HepG2 (cell line): ENCODE results near the gene IMPDH2. TPM values are rescaled to one million over a fixed set of nuclear protein-coding genes. Genes with fewer than 3 reads are reported as not detected.

Source experiments
- ATAC-seq: fragments of 200-7000 bp; cut with Tn5 transposase; 3 replicates; pipeline ENCODE4 v1.9.1; 2020; ENCODE audit warnings: mild to moderate bottlenecking, moderate library complexity
- BruUV-seq: library from RNA; stranded (reverse); fragments of 400-500 nt; replicated peaks from 2 replicates; lab custom pipeline; 2021; lab: Mats Ljungman, UMichigan
- CTCF ChIA-PET: fragments of 300-600 bp; formaldehyde crosslinking; extraction: SDS; loops from one replicate; lab custom pipeline; 2021; ENCODE audit warnings: low total read pairs, inconsistent platforms, low intra/inter-chr PET ratio; lab: Yijun Ruan, JAX
- POLR2A ChIA-PET: fragments of 350-600 bp; sonication (Branson Sonifier 250); formaldehyde crosslinking; loops from one replicate; lab custom pipeline; 2020; ENCODE audit warnings: antibody characterized with exemption, inconsistent platforms; lab: Yijun Ruan, JAX
- DNase-seq: peaks from one replicate; pipeline ENCODE4 v3.0.0-alpha.2; 2015; ENCODE audit warnings: low spot score
- FAIRE-seq: peaks from 3 replicates; lab custom pipeline; 2011; peaks lifted over from hg19 to GRCh38; lab: Jason Lieb, UNC
- H2AFZ ChIP-seq: one replicate; pipeline ENCODE4 v1.6.1; 2011; ENCODE audit warnings: low read length, inconsistent platforms
- H3K27ac ChIP-seq: fragments of 300-600 bp; 3 replicates; pipeline ENCODE4 v1.8.0; 2011; ENCODE audit warnings: mixed run types, mild to moderate bottlenecking, mixed read lengths, low read length, inconsistent platforms; ENCODE audit not compliant: insufficient read depth; ENCODE audit errors: extremely low read length
- H3K27me3 ChIP-seq, 2 experiments: fragments of 200-600 bp in 1 of 2; 2 replicates in 1 of 2; 3 replicates in 1 of 2; pipeline versions ENCODE4 v1.6.0 to v1.8.0; 2011; ENCODE audit warnings: low read length in 2 of 2, mild to moderate bottlenecking in 2 of 2, moderate library complexity in 2 of 2, inconsistent platforms in 1 of 2; ENCODE audit not compliant: insufficient read depth in 2 of 2, control insufficient read depth in 1 of 2
- H3K36me3 ChIP-seq, 2 experiments: fragments of 200-600 bp in 1 of 2; replicated peaks in 1 of 2; 2 replicates in 1 of 2; 3 replicates in 1 of 2; pipeline versions ENCODE4 v1.5.1 to v1.8.0; 2011; ENCODE audit warnings: low read length in 2 of 2, inconsistent platforms in 1 of 2; ENCODE audit not compliant: insufficient read depth in 2 of 2, control insufficient read depth in 1 of 2
- H3K4me1 ChIP-seq: 2 replicates; pipeline ENCODE4 v1.5.1; 2012; ENCODE audit warnings: low read length, inconsistent platforms; ENCODE audit not compliant: insufficient read depth
- H3K4me2 ChIP-seq: 2 replicates; pipeline ENCODE4 v1.6.0; 2011; ENCODE audit warnings: low read depth, low read length, inconsistent platforms
- H3K4me3 ChIP-seq, 3 experiments: fragments of 200-600 bp in 1 of 3; sonication (generic), shearing (Covaris generic) in 1 of 3; replicated peaks in 1 of 3; 2 replicates each; pipeline ENCODE4 v1.5.1; 2011 to 2016; ENCODE audit warnings: low read length in 3 of 3, inconsistent platforms in 2 of 3, low read depth in 2 of 3, mild to moderate bottlenecking in 2 of 3, control low read depth in 1 of 3, mixed read lengths in 1 of 3; ENCODE audit not compliant: insufficient read depth in 1 of 3
- H3K79me2 ChIP-seq: one replicate; pipeline ENCODE4 v1.6.1; 2011; ENCODE audit warnings: low read length, inconsistent platforms; ENCODE audit not compliant: insufficient read depth
- H3K9ac ChIP-seq: 2 replicates; pipeline ENCODE4 v1.6.0; 2011; ENCODE audit warnings: mild to moderate bottlenecking, low read depth, low read length, inconsistent platforms; ENCODE audit not compliant: insufficient read depth
- H3K9me3 ChIP-seq: 2 replicates; pipeline ENCODE4 v1.5.1; 2012; ENCODE audit warnings: mild to moderate bottlenecking, low read length
- H4K20me1 ChIP-seq: 2 replicates; pipeline ENCODE4 v1.6.0; 2011; ENCODE audit warnings: inconsistent platforms, mild to moderate bottlenecking, low read length, moderate library complexity; ENCODE audit not compliant: insufficient read depth
- ADNP ChIP-seq: sonication (generic); formaldehyde crosslinking; IDR thresholded peaks from 2 replicates; pipeline ENCODE4 v1.4.0; 2020; ENCODE audit warnings: missing genetic modification reagents
- PATZ1 ChIP-seq: sonication (generic); formaldehyde crosslinking; IDR thresholded peaks from 2 replicates; pipeline ENCODE4 v1.4.0; 2020; ENCODE audit warnings: missing genetic modification reagents
- TCF12 ChIP-seq, 2 experiments: fragments of 450-650 bp in 1 of 2; sonication (generic) in 1 of 2; formaldehyde crosslinking in 1 of 2; IDR thresholded peaks; 2 replicates each; pipeline versions ENCODE4 v1.6.1 to v1.8.0; 2017 to 2022; ENCODE audit warnings: antibody characterized with exemption in 1 of 2, mild to moderate bottlenecking in 1 of 2, missing genetic modification reagents in 1 of 2, moderate library complexity in 1 of 2
- ZNF674 ChIP-seq: sonication (generic); formaldehyde crosslinking; IDR thresholded peaks from 2 replicates; pipeline ENCODE4 v1.5.0; 2020; ENCODE audit warnings: low read depth, mild to moderate bottlenecking, missing genetic modification reagents
- WGBS: methylation state at CpG from one replicate; pipeline ENCODE4 v1.1.6; 2017; ENCODE audit warnings: low lambda C conversion rate; 5-methylcytosine and 5-hydroxymethylcytosine counted together
- in situ Hi-C: cut with HindIII; loops from 2 replicates; pipeline ENCODE4 v1.10.0; 2017; ENCODE audit warnings: low pct_unique_long_range_greater_than_20kb; ENCODE audit not compliant: extremely low pct_ligation_motif_present
- intact Hi-C: fragments of 100-400 bp; cut with micrococcal nuclease; formaldehyde crosslinking; loops from one replicate; pipeline ENCODE4 v1.10.0; 2022; ENCODE audit not compliant: unreplicated experiment
- polyA plus RNA-seq, 8 experiments: library from polyadenylated mRNA; depleted of rRNA in 3 of 8; stranded (reverse) in 7 of 8; unstranded in 1 of 8; fragments of >200 nt; fragmentation: Illumina TruSeq in 4 of 8; extraction: Trizol in 4 of 8; gene quantifications; 2 replicates each; pipeline versions ENCODE4 v1.2.1 to v1.2.3, GENCODE V29; 2011 to 2016; ENCODE audit warnings: low read depth in 4 of 8, missing spikeins in 1 of 8, mixed read lengths in 1 of 8; ENCODE audit not compliant: insufficient read depth in 1 of 8
- total RNA-seq, 5 experiments: library from RNA; depleted of rRNA; stranded (reverse); fragments of >200 nt; fragmentation: Illumina TruSeq; extraction: Trizol; gene quantifications; 2 replicates each; pipeline ENCODE4 v1.2.3, GENCODE V29; 2016; ENCODE audit warnings: low read depth in 1 of 5

IMPDH2 gene
- total and polyA plus RNA-seq, 2 of the 13 experiments (the other 11 are each of a cell fraction or from before 2014, with no cell fraction given): 248 to 260 TPM

DNA sequence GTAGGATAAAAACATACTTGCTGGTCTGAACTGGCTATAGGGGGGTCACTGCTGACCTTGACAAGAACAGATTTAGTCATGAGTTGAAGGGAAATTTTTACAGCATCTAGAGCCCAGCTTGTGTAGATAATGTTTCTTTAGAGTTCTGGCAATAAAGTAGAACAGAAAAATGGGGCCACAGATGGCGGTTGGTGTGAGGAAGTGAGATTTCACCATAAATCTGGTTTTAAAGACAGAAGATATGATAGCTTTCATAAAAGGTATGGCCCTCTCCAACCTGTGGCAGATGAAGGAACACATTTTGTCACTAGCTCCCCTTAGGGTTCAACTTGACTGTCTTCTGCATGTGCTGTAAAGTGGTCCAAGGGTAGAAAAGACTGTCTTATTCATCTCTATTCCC is 24.3 kb upstream of the IMPDH2 start:
- POLR2A ChIA-PET: interaction anchor here (1.5 kb wide), 1 partner anchor 24 kb away, joined by 4 read pairs; the partner anchor contains the start of gene IMPDH2
- no peak overlapping the region for H2AFZ ChIP-seq
- no peak overlapping the region for H3K4me2 ChIP-seq
- no peaks in the 10 kb centered on the region for H3K9me3 ChIP-seq
- no peak overlapping the region for H3K4me3 ChIP-seq
- intact Hi-C loops (no loop called here), in situ Hi-C loops (no loop called here)
- TSS peak; percentile 51 for BruUV-seq
- no peaks in the 10 kb centered on the region for H3K27me3 ChIP-seq
- ATAC-seq: no peak
- H4K20me1 ChIP-seq: 0 out of 2 replicates have a peak, but pooled peaks cover 5% of the 10 kb centered on the region
- H3K27ac ChIP-seq: no peak overlapping the region
- no peak for FAIRE-seq
- peaks cover 27% of the 10 kb centered on the region for H3K4me1 ChIP-seq
- no peak for DNase-seq
- TF ChIP-seq ZNF674 (CRISPR knock-in tag): no peak
- no peak for TF ChIP-seq TCF12 (IDR thresholded peaks at IDR 0.05)
- TF ChIP-seq TCF12 (CRISPR knock-in tag; IDR thresholded peaks at IDR 0.05): no peak
- 100% methylated on average over 1 of the region's 1 CpG for WGBS
- H3K79me2 ChIP-seq: peaks cover 4% of the 10 kb centered on the region
- H3K9ac ChIP-seq: no peak overlapping the region
- CTCF ChIA-PET: no interaction called here
- H3K36me3 ChIP-seq: peaks cover 28 to 68% of the 10 kb centered on the region in 2 experiments

- ChIA-PET POLR2A (interaction anchor here (1.3 kb wide), 1 partner anchor 14 kb away, joined by 7 read pairs; the partner anchor contains the start of gene NDUFAF3), CTCF (no interaction called here)
- no peak for TF ChIP-seq PATZ1 (CRISPR knock-in tag)
- no peak for TF ChIP-seq ADNP (CRISPR knock-in tag)
- Histone ChIP-seq H4K20me1 (no peaks in the 10 kb centered on the region), H3K4me3 (no peak overlapping the region), H3K27ac (no peak overlapping the region), H3K27me3 (no peaks in the 10 kb centered on the region), H3K9ac (no peak overlapping the region), H2AFZ (no peak overlapping the region), H3K4me2 (no peak overlapping the region), H3K79me2 (no peaks in the 10 kb centered on the region), H3K36me3 (peaks cover 23 to 69% of the 10 kb centered on the region in 2 experiments), H3K4me1 (no peaks in the 10 kb centered on the region), H3K9me3 (no peaks in the 10 kb centered on the region)
- DNase-seq (no peak), ATAC-seq (no peak), FAIRE-seq (no peak)
- intact Hi-C loops: no loop called here
- in situ Hi-C loops: no loop called here
- no TSS peak for BruUV-seq
- 98% methylated on average over 3 of the region's 3 CpGs for WGBS
These were observed 6.1 kb upstream of the IMPDH2 start for GRCh38 chr3:49035281-49035680.
